Fibroblast of lung (primary cell): ENCODE data around the gene MRPS2. TPM values are rescaled to one million over a fixed set of nuclear protein-coding genes. Genes with fewer than 3 reads are reported as not detected.

Source experiments
- DNase-seq, 2 donors: peaks; one replicate each; pipeline versions ENCODE4 v3.0.0 to v3.0.0-alpha.2; 2010; ENCODE audit warnings: low read depth in 2 of 2
- H2AFZ ChIP-seq: 2 replicates; pipeline ENCODE4 v1.5.1; 2012; ENCODE audit warnings: low read length, control low read depth, inconsistent platforms
- H3K27ac ChIP-seq: 2 replicates; pipeline ENCODE4 v1.5.1; 2011; ENCODE audit warnings: low read length, control low read depth; ENCODE audit not compliant: insufficient read depth
- H3K27me3 ChIP-seq: 2 replicates; pipeline ENCODE4 v1.5.1; 2011; ENCODE audit warnings: mild to moderate bottlenecking, low read length; ENCODE audit not compliant: control insufficient read depth, insufficient read depth
- H3K36me3 ChIP-seq: 2 replicates; pipeline ENCODE4 v1.5.1; 2011; ENCODE audit warnings: low read length; ENCODE audit not compliant: control insufficient read depth, insufficient read depth
- H3K4me1 ChIP-seq: 2 replicates; pipeline ENCODE4 v1.5.1; 2011; ENCODE audit warnings: low read length; ENCODE audit not compliant: control insufficient read depth, insufficient read depth; ENCODE audit errors: extremely low read depth
- H3K4me2 ChIP-seq: 2 replicates; pipeline ENCODE4 v1.5.1; 2011; ENCODE audit warnings: low read length, control low read depth; ENCODE audit not compliant: insufficient read depth; ENCODE audit errors: extremely low read depth
- H3K4me3 ChIP-seq, 4 experiments: fragments of 200-600 bp in 1 of 4; sonication (generic) in 1 of 4; replicated peaks in 1 of 4; 2 replicates each; pipeline ENCODE4 v1.5.1; 2011 to 2016; ENCODE audit warnings: low read length in 4 of 4, low read depth in 3 of 4, mild to moderate bottlenecking in 3 of 4, control low read depth in 2 of 4, inconsistent platforms in 1 of 4, mixed read lengths in 1 of 4; ENCODE audit not compliant: insufficient read depth in 1 of 4; ENCODE audit errors: control extremely low read depth in 1 of 4
- H3K79me2 ChIP-seq: 2 replicates; pipeline ENCODE4 v1.5.1; 2012; ENCODE audit warnings: mild to moderate bottlenecking, low read length, inconsistent platforms; ENCODE audit not compliant: control insufficient read depth, insufficient read depth
- H3K9ac ChIP-seq: 2 replicates; pipeline ENCODE4 v1.5.1; 2011; ENCODE audit warnings: mild to moderate bottlenecking, low read length, control low read depth; ENCODE audit not compliant: insufficient read depth
- H3K9me3 ChIP-seq: 2 replicates; pipeline ENCODE4 v1.5.1; 2012; ENCODE audit warnings: low read depth, low read length; ENCODE audit not compliant: control insufficient read depth, insufficient read depth
- H4K20me1 ChIP-seq: 2 replicates; pipeline ENCODE4 v1.5.1; 2011; ENCODE audit warnings: low read length; ENCODE audit not compliant: control insufficient read depth, insufficient read depth; ENCODE audit errors: extremely low read depth
- CTCF ChIP-seq, 2 donors: IDR thresholded peaks in 1 of 2; conservative IDR thresholded peaks in 1 of 2; 1 replicate in 1 of 2; 2 replicates in 1 of 2; pipeline ENCODE4 v1.5.1; 2011 to 2012; ENCODE audit warnings: low read length in 2 of 2, control low read depth in 1 of 2, inconsistent platforms in 1 of 2, low read depth in 1 of 2, mild to moderate bottlenecking in 1 of 2
- EZH2 ChIP-seq: IDR thresholded peaks from 2 replicates; pipeline ENCODE4 v1.5.1; 2012; ENCODE audit warnings: low read length, control low read depth, mild to moderate bottlenecking; ENCODE audit errors: missing control alignments
- polyA plus RNA-seq, 2 donors: library from polyadenylated mRNA; depleted of rRNA in 1 of 2; stranded (reverse) in 1 of 2; unstranded in 1 of 2; fragments of >200 nt; gene quantifications; 2 replicates each; pipeline ENCODE4 v1.2.1, GENCODE V29; 2011 to 2012; ENCODE audit warnings: missing spikeins in 1 of 2
- total RNA-seq: library from RNA; depleted of rRNA; stranded (reverse); fragments of >200 nt; gene quantifications from 2 replicates; pipeline ENCODE4 v1.2.1, GENCODE V29; 2014

Gene MRPS2
- total and polyA plus RNA-seq, 2 donors (not counting 1 experiment from before 2014, with no cell fraction given) = 10.4 to 43.6 TPM

- Histone ChIP-seq H3K9me3 (no peaks in the 10 kb centered on the region), H3K4me2 (no peak overlapping the region), H3K79me2 (no peaks in the 10 kb centered on the region), H3K27ac (no peak overlapping the region), H3K27me3 (peaks cover 4% of the 10 kb centered on the region), H3K4me3 (no peak overlapping the region), H4K20me1 (no peaks in the 10 kb centered on the region), H2AFZ (no peak overlapping the region), H3K9ac (no peak overlapping the region), H3K36me3 (no peaks in the 10 kb centered on the region), H3K4me1 (peaks cover 2% of the 10 kb centered on the region)
- no peak for TF ChIP-seq EZH2
- TF ChIP-seq CTCF (conservative IDR thresholded peaks at IDR 0.05 in 1 of 2, IDR thresholded peaks at IDR 0.05 in 1 of 2; ENCODE audit: low read depth in 1 of 2, low read length in 2 of 2) = no peak
- no peak for DNase-seq
Observed at GRCh38 chr9:135514342-135515082, 14.0 kb downstream of the MRPS2 start.

DNA sequence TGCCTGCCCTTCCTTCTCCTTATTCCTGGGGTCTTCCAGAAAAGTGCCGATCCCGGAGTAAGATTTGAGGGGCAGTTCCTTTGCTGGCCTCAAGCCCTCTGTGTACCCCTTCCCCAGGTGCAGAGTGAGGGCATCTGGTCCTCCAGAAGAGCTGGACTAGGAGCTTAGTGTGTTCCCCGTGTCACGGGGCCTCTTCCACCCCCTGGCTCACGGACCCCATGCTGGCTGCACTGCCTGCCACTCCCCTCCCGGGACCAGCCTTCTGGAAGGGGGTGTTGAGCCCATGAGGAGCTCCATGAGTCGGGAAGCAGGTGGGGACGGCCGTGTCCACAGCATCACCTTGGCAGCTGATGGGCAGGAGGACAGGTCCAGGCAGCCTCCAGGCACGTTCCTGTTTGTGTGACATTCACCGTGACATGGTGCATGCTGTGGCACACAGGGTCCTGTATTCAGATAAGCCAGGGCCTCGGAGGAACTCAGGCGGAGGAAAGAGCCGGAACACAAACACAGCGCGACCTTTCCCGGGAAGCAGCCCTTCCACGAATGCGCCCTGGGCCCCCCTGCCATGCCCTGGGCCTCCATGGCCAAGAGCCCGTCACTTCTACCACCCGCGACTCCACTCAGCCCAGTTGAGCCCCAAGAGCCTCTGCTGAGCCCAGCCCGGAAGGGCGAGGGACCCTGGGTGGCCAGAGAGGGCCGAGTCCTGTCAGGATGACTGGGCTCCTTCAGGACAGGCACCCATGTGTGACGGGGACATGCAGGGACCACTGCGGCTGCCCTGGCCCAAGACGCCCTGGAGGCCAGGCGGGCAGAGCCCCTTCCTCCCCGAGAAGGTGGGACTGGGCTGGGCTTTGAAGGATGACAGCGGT, 14.8 kb downstream of the MRPS2 start:
- no peak overlapping the region for H3K9ac ChIP-seq
- no peak for DNase-seq
- peaks cover 2% of the 10 kb centered on the region for H3K4me1 ChIP-seq
- no peak overlapping the region for H3K4me3 ChIP-seq
- no peak overlapping the region for H3K27ac ChIP-seq
- H4K20me1 ChIP-seq = no peaks in the 10 kb centered on the region
- no peak overlapping the region for H2AFZ ChIP-seq
- H3K9me3 ChIP-seq = no peaks in the 10 kb centered on the region
- no peaks in the 10 kb centered on the region for H3K79me2 ChIP-seq
- no peak overlapping the region for H3K4me2 ChIP-seq
- TF ChIP-seq EZH2 (no peak), CTCF (conservative IDR thresholded peaks at IDR 0.05 in 1 of 2, IDR thresholded peaks at IDR 0.05 in 1 of 2; ENCODE audit: low read depth in 1 of 2, low read length in 2 of 2) (no peak)
- H3K36me3 ChIP-seq = no peaks in the 10 kb centered on the region
- peaks cover 4% of the 10 kb centered on the region for H3K27me3 ChIP-seq

- H3K9me3 ChIP-seq = no peaks in the 10 kb centered on the region
- H3K79me2 ChIP-seq = no peaks in the 10 kb centered on the region
- no peaks in the 10 kb centered on the region for H4K20me1 ChIP-seq
- H3K4me3 ChIP-seq = no peak overlapping the region
- H3K4me1 ChIP-seq = peaks cover 2% of the 10 kb centered on the region
- no peak overlapping the region for H2AFZ ChIP-seq
- TF ChIP-seq EZH2 = no peak
- TF ChIP-seq CTCF (conservative IDR thresholded peaks at IDR 0.05 in 1 of 2, IDR thresholded peaks at IDR 0.05 in 1 of 2; ENCODE audit: low read depth in 1 of 2, low read length in 2 of 2) = no peak
- peaks cover 4% of the 10 kb centered on the region for H3K27me3 ChIP-seq
- H3K27ac ChIP-seq = no peak overlapping the region
- H3K36me3 ChIP-seq = no peaks in the 10 kb centered on the region
- no peak overlapping the region for H3K9ac ChIP-seq
- DNase-seq = no peak
- no peak overlapping the region for H3K4me2 ChIP-seq
Observed at GRCh38 chr9:135516132-135516860, 15.8 kb downstream of the MRPS2 start.
